IMR-90 (cell line): Measurements from ENCODE around the gene DBP. TPM values are rescaled to one million over a fixed set of nuclear protein-coding genes. Genes with fewer than 3 reads are reported as not detected.

Experiments used
- ATAC-seq: fragments of 200-7000 bp; cut with Tn5 transposase; 2 replicates; pipeline ENCODE4 v1.9.1; 2020; ENCODE audit warnings: low read depth, mild to moderate bottlenecking, moderate library complexity
- BruUV-seq: library from RNA; stranded (reverse); fragments of 400-500 nt; replicated peaks from 2 replicates; lab custom pipeline; 2021; lab: Mats Ljungman, UMichigan
- CTCF ChIA-PET: fragments of 300-600 bp; formaldehyde crosslinking; extraction: SDS; loops from one replicate; lab custom pipeline; 2021; ENCODE audit warnings: antibody characterized with exemption; lab: Yijun Ruan, JAX
- POLR2A ChIA-PET: fragments of 300-600 bp; sonication (Branson Sonifier 250); formaldehyde crosslinking; loops from one replicate; lab custom pipeline; 2022; ENCODE audit warnings: antibody characterized with exemption; ENCODE audit not compliant: unreplicated experiment; lab: Charles Lee
- DNase-seq: peaks from one replicate; pipeline ENCODE4 v3.0.0; 2013
- H2AFZ ChIP-seq: replicated peaks from 2 replicates; pipeline ENCODE3; 2013; ENCODE audit warnings: low read length, mild to moderate bottlenecking; ENCODE audit not compliant: poor library complexity
- H2AK5ac ChIP-seq: 2 replicates; pipeline ENCODE4 v1.6.1; 2013; ENCODE audit warnings: low read depth, low read length, inconsistent platforms
- H2AK9ac ChIP-seq: replicated peaks from 2 replicates; pipeline ENCODE3; 2013; ENCODE audit warnings: mild to moderate bottlenecking, low read depth, low read length, moderate library complexity; ENCODE audit not compliant: poor library complexity
- H2BK120ac ChIP-seq: 2 replicates; pipeline ENCODE4 v1.6.1; 2013; ENCODE audit warnings: low read depth, low read length, inconsistent platforms
- H2BK15ac ChIP-seq: 3 replicates; pipeline ENCODE4 v1.6.1; 2013; ENCODE audit warnings: low read depth, low read length, inconsistent platforms
- H2BK20ac ChIP-seq: 2 replicates; pipeline ENCODE4 v1.6.1; 2013; ENCODE audit warnings: low read depth, mild to moderate bottlenecking, inconsistent platforms, low read length, moderate library complexity
- H2BK5ac ChIP-seq: 2 replicates; pipeline ENCODE4 v1.6.1; 2013; ENCODE audit warnings: mild to moderate bottlenecking, low read depth, low read length, inconsistent platforms; ENCODE audit not compliant: poor library complexity, severe bottlenecking
- H3K14ac ChIP-seq: replicated peaks from 2 replicates; pipeline ENCODE4 v1.6.1; 2013; ENCODE audit warnings: low read depth, low read length, inconsistent platforms
- H3K18ac ChIP-seq: 2 replicates; pipeline ENCODE4 v1.6.1; 2013; ENCODE audit warnings: low read depth, low read length, control low read depth
- H3K23ac ChIP-seq: 2 replicates; pipeline ENCODE4 v1.6.1; 2013; ENCODE audit warnings: low read depth, low read length, inconsistent platforms
- H3K27ac ChIP-seq: 2 replicates; pipeline ENCODE4 v1.5.1; 2013; ENCODE audit warnings: mild to moderate bottlenecking, control low read depth, low read length; ENCODE audit not compliant: insufficient read depth
- H3K27me3 ChIP-seq: 2 replicates; pipeline ENCODE4 v1.6.1; 2013; ENCODE audit warnings: low read length; ENCODE audit not compliant: control insufficient read depth, insufficient read depth
- H3K36me3 ChIP-seq: 2 replicates; pipeline ENCODE4 v1.6.1; 2013; ENCODE audit warnings: low read length, mixed read lengths; ENCODE audit not compliant: control insufficient read depth, insufficient read depth
- H3K4ac ChIP-seq: 2 replicates; pipeline ENCODE4 v1.6.1; 2013; ENCODE audit warnings: low read depth, low read length, inconsistent platforms
- H3K4me1 ChIP-seq: 2 replicates; pipeline ENCODE4 v1.6.1; 2013; ENCODE audit warnings: low read length, mixed read lengths; ENCODE audit not compliant: control insufficient read depth, insufficient read depth
- H3K4me2 ChIP-seq: 2 replicates; pipeline ENCODE4 v1.6.1; 2013; ENCODE audit warnings: low read depth, mild to moderate bottlenecking, control low read depth, low read length, moderate library complexity
- H3K4me3 ChIP-seq: 2 replicates; pipeline ENCODE4 v1.5.1; 2013; ENCODE audit warnings: low read depth, mild to moderate bottlenecking, control low read depth, low read length, moderate library complexity; ENCODE audit not compliant: insufficient read depth
- H3K56ac ChIP-seq: 2 replicates; pipeline ENCODE4 v1.6.1; 2013; ENCODE audit warnings: low read length, inconsistent platforms; ENCODE audit not compliant: insufficient read depth; ENCODE audit errors: extremely low read depth
- H3K79me1 ChIP-seq, 2 experiments: 2 replicates each; pipeline ENCODE4 v1.6.1; 2013; ENCODE audit warnings: low read length in 2 of 2, inconsistent platforms in 1 of 2, low read depth in 1 of 2
- H3K9ac ChIP-seq: 2 replicates; pipeline ENCODE4 v1.6.1; 2013; ENCODE audit warnings: low read depth, low read length, control low read depth
- H3K9me1 ChIP-seq: 2 replicates; pipeline ENCODE4 v1.6.1; 2013; ENCODE audit warnings: low read length, inconsistent platforms; ENCODE audit not compliant: insufficient read depth
- H3K9me3 ChIP-seq: 2 replicates; pipeline ENCODE4 v1.6.1; 2013; ENCODE audit warnings: low read length; ENCODE audit not compliant: control insufficient read depth, insufficient read depth
- H4K20me1 ChIP-seq: 2 replicates; pipeline ENCODE4 v1.6.1; 2013; ENCODE audit warnings: low read length, inconsistent platforms; ENCODE audit not compliant: insufficient read depth
- H4K5ac ChIP-seq: 2 replicates; pipeline ENCODE4 v1.6.1; 2013; ENCODE audit warnings: mild to moderate bottlenecking, low read depth, low read length, control low read depth
- H4K8ac ChIP-seq, 2 experiments: 2 replicates each; pipeline ENCODE4 v1.6.1; 2013; ENCODE audit warnings: low read depth in 2 of 2, low read length in 2 of 2, control low read depth in 1 of 2, inconsistent platforms in 1 of 2
- H4K91ac ChIP-seq: 2 replicates; pipeline ENCODE4 v1.6.1; 2013; ENCODE audit warnings: low read depth, low read length, inconsistent platforms; ENCODE audit not compliant: insufficient read depth
- CEBPB ChIP-seq: IDR thresholded peaks from 2 replicates; pipeline ENCODE4 v1.6.1; 2012; ENCODE audit warnings: low read depth, low read length, improper control_type of control experiment
- CTCF ChIP-seq: conservative IDR thresholded peaks from 2 replicates; pipeline ENCODE4 v1.5.1; 2012; ENCODE audit warnings: mild to moderate bottlenecking, low read depth, low read length, improper control_type of control experiment
- MXI1 ChIP-seq: IDR thresholded peaks from 2 replicates; pipeline ENCODE4 v1.6.1; 2012; ENCODE audit warnings: low read depth, mild to moderate bottlenecking, low read length, moderate library complexity, borderline replicate concordance
- NFE2L2 ChIP-seq: fragments of 150-350 bp; IDR thresholded peaks from 2 replicates; pipeline ENCODE4 v1.6.1; 2016; ENCODE audit warnings: low read depth, mild to moderate bottlenecking, low read length
- WGBS, 2 experiments: methylation state at CpG; one replicate each; pipeline versions ENCODE4 v1.1.5 to v1.1.7; 2013; ENCODE audit warnings: missing lambda C conversion rate in 2 of 2; ENCODE audit not compliant: insufficient read length in 1 of 2; ENCODE audit errors: extremely low coverage in 2 of 2; 5-methylcytosine and 5-hydroxymethylcytosine counted together
- dilution Hi-C: fragments of 300-500 bp; cut with HindIII; formaldehyde crosslinking; loops from one replicate; pipeline ENCODE4 v1.14.3; 2018; ENCODE audit warnings: low sequenced_read_pairs; ENCODE audit not compliant: unreplicated experiment
- in situ Hi-C: fragments of 300-500 bp; cut with MboI; formaldehyde crosslinking; loops from 3 replicates; pipeline ENCODE4 v1.14.3; 2019; ENCODE audit warnings: low sequenced_read_pairs, inconsistent platforms, mixed read lengths
- intact Hi-C: fragments of 100-400 bp; cut with micrococcal nuclease; formaldehyde crosslinking; loops from 2 replicates; pipeline ENCODE4 v1.10.0; 2022
- polyA plus RNA-seq, 3 experiments: library from polyadenylated mRNA; depleted of rRNA; stranded (reverse); fragments of >200 nt; gene quantifications; 2 replicates each; pipeline ENCODE4 v1.2.3, GENCODE V29; 2012; ENCODE audit warnings: low replicate concordance in 1 of 3
- total RNA-seq: library from RNA; depleted of rRNA; stranded (reverse); fragments of >200 nt; gene quantifications from 2 replicates; pipeline ENCODE4 v1.2.3, GENCODE V29; 2012

DBP gene
- total and polyA plus RNA-seq, 2 of the 4 experiments (the other 2 are of a cell fraction), result 3.0 to 3.6 TPM

- H3K4me1 ChIP-seq, result no peaks in the 10 kb centered on the region
- no peak overlapping the region for H3K27ac ChIP-seq
- H2BK120ac ChIP-seq, result no peak overlapping the region
- no peaks in the 10 kb centered on the region for H4K20me1 ChIP-seq
- H3K9me1 ChIP-seq, result no peaks in the 10 kb centered on the region
- BruUV-seq, result no TSS peak
- H2AK9ac ChIP-seq, result no peak overlapping the region
- H2AK5ac ChIP-seq, result no peak overlapping the region
- WGBS, 2 experiments, result 70% methylated on average over 2 of the region's 10 CpGs; no CpG with 5 or more reads in 1 of the 2 experiments
- H3K4ac ChIP-seq, result no peak overlapping the region
- no peak overlapping the region for H2BK20ac ChIP-seq
- no peak overlapping the region for H3K4me3 ChIP-seq
- ChIA-PET CTCF (no interaction called here), POLR2A (no interaction called here)
- no peak overlapping the region for H4K5ac ChIP-seq
- TF ChIP-seq NFE2L2 (no peak), MXI1 (no peak), CEBPB (no peak), CTCF (no peak)
- no peak overlapping the region for H2BK5ac ChIP-seq
- dilution Hi-C loops (no loop called here), intact Hi-C loops (no loop called here), in situ Hi-C loops (no loop called here)
- H3K36me3 ChIP-seq, result no peaks in the 10 kb centered on the region
- DNase-seq (no peak), ATAC-seq (no peak)
- no peak overlapping the region for H4K8ac ChIP-seq
- H4K91ac ChIP-seq, result no peak overlapping the region
- no peak overlapping the region for H3K18ac ChIP-seq
- H3K9ac ChIP-seq, result no peak overlapping the region
- no peak overlapping the region for H3K14ac ChIP-seq
- no peak overlapping the region for H3K23ac ChIP-seq
- H3K56ac ChIP-seq, result no peak overlapping the region
- peaks cover 7% of the 10 kb centered on the region for H3K27me3 ChIP-seq
- no peak overlapping the region for H2BK15ac ChIP-seq
- no peaks in the 10 kb centered on the region for H3K9me3 ChIP-seq
- peak overlapping the region; percentile 32 for H2AFZ ChIP-seq
- no peaks in the 10 kb centered on the region for H3K79me1 ChIP-seq
- H3K4me2 ChIP-seq, result no peak overlapping the region
These were observed 34.3 kb upstream of the DBP start for GRCh38 chr19:48671446-48671995.
